Activated T-cell treated with anti-CD3 and anti-CD28 coated beads, Interleukin-2, amount 50 U/mL, for 72 hours (primary cell): ENCODE measurements around the gene IKZF3. TPM values are rescaled to one million over a fixed set of nuclear protein-coding genes. Genes with fewer than 3 reads are reported as not detected.

Experiments
- ATAC-seq, 2 donors: fragments of 150-1000 bp; cut with Tn5 transposase; replicated peaks in 1 of 2; 2 replicates each; pipeline ENCODE4 v1.10.0; 2021; ENCODE audit warnings: moderate library complexity in 2 of 2, mild to moderate bottlenecking in 1 of 2
- DNase-seq, 2 donors: peaks; one replicate each; pipeline ENCODE4 v3.0.0; 2021 to 2022; ENCODE audit warnings: mixed read lengths in 1 of 2
- H3K27ac Mint-ChIP-seq: one replicate; pipeline ENCODE4 v1.8.0; 2022; ENCODE audit warnings: mild to moderate bottlenecking, moderate library complexity, mixed read lengths
- H3K27me3 Mint-ChIP-seq: one replicate; pipeline ENCODE4 v1.8.0; 2022; ENCODE audit warnings: low read depth, mixed read lengths
- H3K36me3 Mint-ChIP-seq, 2 donors: one replicate each; pipeline ENCODE4 v1.8.0; 2022; ENCODE audit warnings: mixed read lengths in 2 of 2, mild to moderate bottlenecking in 1 of 2; ENCODE audit not compliant: insufficient read depth in 2 of 2
- H3K4me1 Mint-ChIP-seq: one replicate; pipeline ENCODE4 v1.8.0; 2022; ENCODE audit warnings: low read depth, mixed read lengths
- H3K4me3 Mint-ChIP-seq, 2 donors: one replicate each; pipeline ENCODE4 v1.8.0; 2022; ENCODE audit warnings: mild to moderate bottlenecking in 2 of 2, mixed read lengths in 2 of 2, moderate library complexity in 2 of 2
- H3K9me3 Mint-ChIP-seq, 2 donors: one replicate each; pipeline ENCODE4 v1.8.0; 2022; ENCODE audit warnings: mixed read lengths in 2 of 2
- total RNA-seq, 2 donors: library from RNA; stranded (reverse); gene quantifications; one replicate each; pipeline ENCODE4 v1.2.3, GENCODE V29; 2022

IKZF3 gene
- total RNA-seq, 2 donors from 2014 or later, result 70.7 to 78.9 TPM

GRCh38 chr17:39800540-39800939 is 63.6 kb downstream of the IKZF3 start:
- H3K36me3 Mint-ChIP-seq, result peaks cover 5 to 16% of the 10 kb centered on the region in 2 donors
- ATAC-seq (peak; percentile 99), DNase-seq (peak; percentile 62)
- H3K9me3 Mint-ChIP-seq, result no peaks in the 10 kb centered on the region
- peak overlapping the region; percentile 93 for H3K27ac Mint-ChIP-seq
- peaks cover 52% of the 10 kb centered on the region for H3K4me1 Mint-ChIP-seq
- H3K27me3 Mint-ChIP-seq, result no peaks in the 10 kb centered on the region
- H3K4me3 Mint-ChIP-seq, result peak overlapping the region; percentile 67 to 82

GRCh38 chr17:39799395-39799794 is 64.7 kb downstream of the IKZF3 start:
- H3K4me3 Mint-ChIP-seq, result peak overlapping the region in 1 of 2 donors; percentile 19
- H3K9me3 Mint-ChIP-seq, result no peaks in the 10 kb centered on the region
- peak overlapping the region; percentile 84 for H3K27ac Mint-ChIP-seq
- DNase-seq, result no peak
- H3K4me1 Mint-ChIP-seq, result peaks cover 58% of the 10 kb centered on the region
- no peaks in the 10 kb centered on the region for H3K27me3 Mint-ChIP-seq
- peaks cover 5 to 11% of the 10 kb centered on the region in 2 donors for H3K36me3 Mint-ChIP-seq
- ATAC-seq, result no peak

GRCh38 chr17:39794249-39794970 is 69.7 kb downstream of the IKZF3 start:
- H3K4me3 Mint-ChIP-seq, result peak overlapping the region; percentile 56 to 80

GRCh38 chr17:39793301-39793872 is 70.7 kb downstream of the IKZF3 start:
- DNase-seq (no peak), ATAC-seq (no peak)
- Mint-ChIP-seq H3K4me3 (peak overlapping the region; percentile 68 to 80), H3K36me3 (peaks cover 9 to 22% of the 10 kb centered on the region in 2 donors), H3K9me3 (no peaks in the 10 kb centered on the region), H3K27me3 (no peaks in the 10 kb centered on the region), H3K4me1 (peaks cover 69% of the 10 kb centered on the region), H3K27ac (peak overlapping the region; percentile 85)

More at GRCh38 chr17:39794249-39794970, 69.7 kb downstream of the IKZF3 start:
- Mint-ChIP-seq H3K9me3 (no peaks in the 10 kb centered on the region), H3K27me3 (no peaks in the 10 kb centered on the region), H3K4me1 (peaks cover 79% of the 10 kb centered on the region), H3K36me3 (peaks cover 9 to 19% of the 10 kb centered on the region in 2 donors), H3K27ac (peak overlapping the region; percentile 85)
- ATAC-seq (peak in 1 of 2 donors; percentile 11), DNase-seq (peak in 1 of 2 donors; percentile 20)

GRCh38 chr17:39792526-39793221 is 71.4 kb downstream of the IKZF3 start:
- Mint-ChIP-seq H3K4me3 (peak overlapping the region; percentile 68 to 80), H3K36me3 (peaks cover 13 to 28% of the 10 kb centered on the region in 2 donors), H3K4me1 (peaks cover 68% of the 10 kb centered on the region), H3K9me3 (no peaks in the 10 kb centered on the region), H3K27me3 (no peaks in the 10 kb centered on the region), H3K27ac (peak overlapping the region; percentile 85)
- DNase-seq (no peak), ATAC-seq (peak; percentile 33 to 37)

GRCh38 chr17:39791111-39791992 is 72.8 kb downstream of the IKZF3 start:
- peak overlapping the region; percentile 64 to 80 for H3K4me3 Mint-ChIP-seq
- peaks cover 17 to 27% of the 10 kb centered on the region in 2 donors for H3K36me3 Mint-ChIP-seq
- no peaks in the 10 kb centered on the region for H3K9me3 Mint-ChIP-seq
- ATAC-seq (peak; percentile 90 to 91), DNase-seq (peak; percentile 64 to 70)
- H3K27me3 Mint-ChIP-seq, result no peaks in the 10 kb centered on the region
- H3K27ac Mint-ChIP-seq, result peak overlapping the region; percentile 85
- H3K4me1 Mint-ChIP-seq, result peaks cover 63% of the 10 kb centered on the region

- peak overlapping the region; percentile 40 for H3K27ac Mint-ChIP-seq
- H3K36me3 Mint-ChIP-seq, result peaks cover 17 to 38% of the 10 kb centered on the region in 2 donors
- no peak for ATAC-seq
- no peak for DNase-seq
- peaks cover 56% of the 10 kb centered on the region for H3K4me1 Mint-ChIP-seq
- H3K27me3 Mint-ChIP-seq, result no peaks in the 10 kb centered on the region
- no peaks in the 10 kb centered on the region for H3K9me3 Mint-ChIP-seq
- H3K4me3 Mint-ChIP-seq, result no peak overlapping the region
Measured at GRCh38 chr17:39787743-39788484, 76.2 kb downstream of the IKZF3 start.

- ATAC-seq (no peak), DNase-seq (no peak)
- Mint-ChIP-seq H3K4me1 (peaks cover 56% of the 10 kb centered on the region), H3K27ac (peak overlapping the region; percentile 40), H3K36me3 (peaks cover 21 to 38% of the 10 kb centered on the region in 2 donors), H3K4me3 (no peak overlapping the region), H3K9me3 (no peaks in the 10 kb centered on the region), H3K27me3 (no peaks in the 10 kb centered on the region)
Measured at GRCh38 chr17:39787041-39787440, 77.1 kb downstream of the IKZF3 start.

GRCh38 chr17:39782980-39783379 is 81.1 kb downstream of the IKZF3 start:
- Mint-ChIP-seq H3K27me3 (no peaks in the 10 kb centered on the region), H3K27ac (peak overlapping the region; percentile 9), H3K9me3 (no peaks in the 10 kb centered on the region), H3K4me3 (peak overlapping the region in 1 of 2 donors; percentile 0), H3K36me3 (peaks cover 17 to 31% of the 10 kb centered on the region in 2 donors), H3K4me1 (peaks cover 66% of the 10 kb centered on the region)
- DNase-seq (no peak), ATAC-seq (no peak)

GRCh38 chr17:39782481-39782880 is 81.6 kb downstream of the IKZF3 start:
- H3K36me3 Mint-ChIP-seq, result peaks cover 15 to 29% of the 10 kb centered on the region in 2 donors
- ATAC-seq (no peak), DNase-seq (no peak)
- H3K4me1 Mint-ChIP-seq, result peaks cover 66% of the 10 kb centered on the region
- no peaks in the 10 kb centered on the region for H3K9me3 Mint-ChIP-seq
- no peak overlapping the region for H3K4me3 Mint-ChIP-seq
- H3K27me3 Mint-ChIP-seq, result no peaks in the 10 kb centered on the region
- H3K27ac Mint-ChIP-seq, result peak overlapping the region; percentile 79

- Mint-ChIP-seq H3K36me3 (peaks cover 9 to 30% of the 10 kb centered on the region in 2 donors), H3K4me1 (peaks cover 69% of the 10 kb centered on the region)
Measured at GRCh38 chr17:39781861-39782213, 82.3 kb downstream of the IKZF3 start.

More at GRCh38 chr17:39781861-39782213, 82.3 kb downstream of the IKZF3 start:
- H3K9me3 Mint-ChIP-seq, result no peaks in the 10 kb centered on the region
- no peaks in the 10 kb centered on the region for H3K27me3 Mint-ChIP-seq
- H3K27ac Mint-ChIP-seq, result peak overlapping the region; percentile 79
- peak overlapping the region in 1 of 2 donors; percentile 8 for H3K4me3 Mint-ChIP-seq
- DNase-seq, result no peak
- no peak for ATAC-seq
